H1 (cell line): ENCODE measurements around the gene COQ9. TPM values are rescaled to one million over a fixed set of nuclear protein-coding genes. Genes with fewer than 3 reads are reported as not detected.
A peak's percentile ranks its signal among the peaks of the same experiment; 100 is the strongest.

Source experiments
- CTCF ChIA-PET: fragments of 300-600 bp; sonication (Branson Sonifier 250); formaldehyde crosslinking; loops from one replicate; lab custom pipeline; 2021; ENCODE audit not compliant: partially characterized antibody; lab: Charles Lee
- POLR2A ChIA-PET: fragments of 300-600 bp; sonication (Branson Sonifier 250); formaldehyde crosslinking; loops from one replicate; lab custom pipeline; 2021; ENCODE audit warnings: inconsistent platforms; ENCODE audit not compliant: partially characterized antibody; lab: Charles Lee
- DNase-seq, 2 experiments: peaks; one replicate each; pipeline versions ENCODE4 v3.0.0 to v3.0.0-alpha.2; 2010 to 2022; ENCODE audit warnings: low spot score in 2 of 2, low read depth in 1 of 2, mixed read lengths in 1 of 2
- FAIRE-seq: peaks from 2 replicates; lab custom pipeline; 2011; peaks lifted over from hg19 to GRCh38; lab: Jason Lieb, UNC
- H2AFZ ChIP-seq: 2 replicates; pipeline ENCODE4 v1.8.1; 2012; ENCODE audit warnings: low read length, inconsistent platforms
- H2AK5ac ChIP-seq: 2 replicates; pipeline ENCODE4 v1.6.1; 2013; ENCODE audit warnings: low read depth, low read length
- H2BK120ac ChIP-seq: replicated peaks from 2 replicates; pipeline ENCODE3; 2013; ENCODE audit warnings: low read depth, low read length, inconsistent platforms
- H2BK12ac ChIP-seq: 2 replicates; pipeline ENCODE4 v1.6.1; 2013; ENCODE audit warnings: low read depth, low read length
- H2BK15ac ChIP-seq: 2 replicates; pipeline ENCODE4 v1.6.1; 2013; ENCODE audit warnings: low read length
- H2BK20ac ChIP-seq: 2 replicates; pipeline ENCODE4 v1.6.1; 2013; ENCODE audit warnings: low read length
- H2BK5ac ChIP-seq: 2 replicates; pipeline ENCODE4 v1.6.1; 2013; ENCODE audit warnings: low read depth, low read length
- H3K14ac ChIP-seq: 2 replicates; pipeline ENCODE4 v1.6.1; 2013; ENCODE audit warnings: inconsistent platforms; ENCODE audit not compliant: insufficient read length
- H3K18ac ChIP-seq: 2 replicates; pipeline ENCODE4 v1.6.1; 2013; ENCODE audit warnings: low read length; ENCODE audit errors: extremely low read depth
- H3K23ac ChIP-seq: 2 replicates; pipeline ENCODE4 v1.6.1; 2013; ENCODE audit warnings: inconsistent platforms; ENCODE audit not compliant: insufficient read length
- H3K23me2 ChIP-seq: 2 replicates; pipeline ENCODE4 v1.6.1; 2013; ENCODE audit warnings: low read depth, low read length
- H3K27ac ChIP-seq: 2 replicates; pipeline ENCODE4 v1.6.1; 2011; ENCODE audit warnings: low read depth, low read length, inconsistent platforms
- H3K27me3 ChIP-seq, 4 experiments: replicated peaks in 1 of 4; 1 replicate in 1 of 4; 2 replicates in 3 of 4; pipeline versions ENCODE4 v1.6.1 to v1.8.1; 2011 to 2013; ENCODE audit warnings: low read length in 3 of 4, mild to moderate bottlenecking in 3 of 4, inconsistent platforms in 2 of 4, mixed read lengths in 2 of 4, moderate library complexity in 1 of 4; ENCODE audit not compliant: control insufficient read depth in 3 of 4, insufficient read depth in 3 of 4; ENCODE audit errors: extremely low read depth in 1 of 4
- H3K36me3 ChIP-seq, 4 experiments: 2 replicates each; pipeline versions ENCODE4 v1.6.1 to v1.8.1; 2011 to 2013; ENCODE audit warnings: mild to moderate bottlenecking in 4 of 4, low read length in 3 of 4, moderate library complexity in 2 of 4, control low read depth in 1 of 4, inconsistent platforms in 1 of 4; ENCODE audit not compliant: insufficient read depth in 4 of 4, control insufficient read depth in 2 of 4
- H3K4ac ChIP-seq: replicated peaks from 2 replicates; pipeline ENCODE3; 2013; ENCODE audit warnings: low read length, low read depth, mixed read lengths, inconsistent platforms; ENCODE audit not compliant: insufficient read length
- H3K4me1 ChIP-seq, 4 experiments: replicated peaks in 1 of 4; 1 replicate in 1 of 4; 2 replicates in 3 of 4; pipeline versions ENCODE4 v1.6.1 to v1.8.1; 2011 to 2013; ENCODE audit warnings: low read length in 3 of 4, inconsistent platforms in 2 of 4, mixed read lengths in 1 of 4; ENCODE audit not compliant: insufficient read depth in 4 of 4, control insufficient read depth in 3 of 4
- H3K4me2 ChIP-seq, 2 experiments: 2 replicates each; pipeline versions ENCODE4 v1.6.1 to v1.8.1; 2011 to 2013; ENCODE audit warnings: low read depth in 2 of 2, low read length in 2 of 2, control low read depth in 1 of 2, inconsistent platforms in 1 of 2, mild to moderate bottlenecking in 1 of 2; ENCODE audit not compliant: insufficient read depth in 1 of 2
- H3K4me3 ChIP-seq, 4 experiments: fragments of 200-600, 300-600 bp in 1 of 4; sonication (generic), shearing (Covaris generic), sonication (Bioruptor Twin) in 1 of 4; 2 replicates each; pipeline versions ENCODE4 v1.5.1 to v1.8.1; 2011 to 2016; ENCODE audit warnings: low read length in 4 of 4, low read depth in 3 of 4, control low read depth in 2 of 4, inconsistent platforms in 2 of 4, mild to moderate bottlenecking in 2 of 4, mixed read lengths in 1 of 4, moderate library complexity in 1 of 4; ENCODE audit not compliant: insufficient read depth in 2 of 4; ENCODE audit errors: extremely low read depth in 1 of 4
- H3K56ac ChIP-seq: replicated peaks from 2 replicates; pipeline ENCODE3; 2013; ENCODE audit warnings: low read depth, mild to moderate bottlenecking, mixed read lengths, low read length, inconsistent platforms; ENCODE audit not compliant: insufficient read length
- H3K79me1 ChIP-seq: 2 replicates; pipeline ENCODE4 v1.6.1; 2013; ENCODE audit warnings: low read depth, low read length, control low read depth
- H3K79me2 ChIP-seq, 2 experiments: 2 replicates each; pipeline versions ENCODE4 v1.6.1 to v1.8.1; 2012 to 2013; ENCODE audit warnings: low read length in 2 of 2, mild to moderate bottlenecking in 2 of 2, inconsistent platforms in 1 of 2; ENCODE audit not compliant: insufficient read depth in 2 of 2, control insufficient read depth in 1 of 2
- H3K9ac ChIP-seq, 4 experiments: replicated peaks in 1 of 4; 1 replicate in 1 of 4; 2 replicates in 3 of 4; pipeline versions ENCODE4 v1.6.1 to v1.8.1; 2011 to 2013; ENCODE audit warnings: low read depth in 3 of 4, low read length in 3 of 4, control low read depth in 2 of 4, mild to moderate bottlenecking in 2 of 4, moderate library complexity in 2 of 4, inconsistent platforms in 1 of 4; ENCODE audit errors: extremely low read depth in 1 of 4
- H3K9me3 ChIP-seq, 2 experiments: 2 replicates each; pipeline versions ENCODE4 v1.6.1 to v1.8.1; 2012 to 2013; ENCODE audit warnings: mild to moderate bottlenecking in 2 of 2, moderate library complexity in 2 of 2, control low read depth in 1 of 2, inconsistent platforms in 1 of 2, low read depth in 1 of 2, low read length in 1 of 2, mixed read lengths in 1 of 2; ENCODE audit not compliant: insufficient read depth in 2 of 2
- H4K20me1 ChIP-seq, 2 experiments: replicated peaks in 1 of 2; 2 replicates each; pipeline versions ENCODE3 to v1.8.1; 2011 to 2013; ENCODE audit warnings: inconsistent platforms in 2 of 2, low read length in 2 of 2, mild to moderate bottlenecking in 1 of 2; ENCODE audit not compliant: insufficient read depth in 2 of 2, control insufficient read depth in 1 of 2
- H4K5ac ChIP-seq: 2 replicates; pipeline ENCODE4 v1.6.1; 2013; ENCODE audit warnings: low read length, low read depth, mixed read lengths, inconsistent platforms; ENCODE audit not compliant: insufficient read length
- H4K8ac ChIP-seq: 2 replicates; pipeline ENCODE4 v1.8.0; 2013; ENCODE audit warnings: mild to moderate bottlenecking, moderate library complexity, low read length, inconsistent platforms; ENCODE audit not compliant: insufficient read depth; ENCODE audit errors: extremely low read depth
- H4K91ac ChIP-seq: replicated peaks from 2 replicates; pipeline ENCODE3; 2013; ENCODE audit warnings: low read length, mixed read lengths, inconsistent platforms; ENCODE audit not compliant: insufficient read length
- ATF3 ChIP-seq: IDR thresholded peaks from 2 replicates; pipeline ENCODE4 v1.6.1; 2011; ENCODE audit warnings: low read depth, mild to moderate bottlenecking, low read length; ENCODE audit not compliant: insufficient read depth
- CHD1 ChIP-seq: IDR thresholded peaks from 2 replicates; pipeline ENCODE4 v1.6.1; 2012; ENCODE audit warnings: low read depth, low read length, improper control_type of control experiment
- RXRA ChIP-seq: IDR thresholded peaks from 2 replicates; pipeline ENCODE4 v1.6.1; 2011; ENCODE audit warnings: low read depth, mild to moderate bottlenecking, low read length, moderate library complexity; ENCODE audit not compliant: insufficient read depth
- SRF ChIP-seq: IDR thresholded peaks from 2 replicates; pipeline ENCODE4 v1.6.1; 2011; ENCODE audit warnings: mild to moderate bottlenecking, low read depth, low read length, moderate library complexity
- WGBS, 2 experiments: shearing (Covaris generic) in 1 of 2; methylation state at CpG; one replicate each; pipeline versions ENCODE4 v1.1.6 to v1.1.7; 2013 to 2015; ENCODE audit warnings: low lambda C conversion rate in 2 of 2, mixed read lengths in 2 of 2, inconsistent platforms in 1 of 2, low coverage in 1 of 2, missing lambda C conversion rate in 1 of 2; ENCODE audit not compliant: insufficient replicate concordance in 2 of 2, insufficient coverage in 1 of 2, insufficient read length in 1 of 2; ENCODE audit errors: extremely low coverage in 1 of 2, missing lambda C conversion rate in 1 of 2; 5-methylcytosine and 5-hydroxymethylcytosine counted together
- polyA plus RNA-seq, 7 experiments: library from polyadenylated mRNA; depleted of rRNA in 3 of 7; stranded (reverse) in 5 of 7; unstranded in 2 of 7; fragments of >200 nt in 5 of 7; fragments of 200-250 nt in 2 of 7; gene quantifications; 1 replicate in 5 of 7; 2 replicates in 1 of 7; 4 replicates in 1 of 7; pipeline versions ENCODE4 v1.2.1 to v1.2.3, GENCODE V29; 2011 to 2013; ENCODE audit warnings: missing spikeins in 2 of 7, mixed read lengths in 2 of 7
- total RNA-seq: library from RNA; stranded (reverse); fragmentation: NEBNext Ultra II Directional; extraction: Animal tissue kit (Norgen Biotek cat#: 25700); gene quantifications from 2 replicates; pipeline ENCODE4 v1.2.1, GENCODE V29; 2021

The COQ9 gene
- total and polyA plus RNA-seq, 2 of the 8 experiments (the other 6 are each of a cell fraction or from before 2014, with no cell fraction given) = 33.3 to 60.3 TPM

GRCh38 chr16:57483725-57484514, 36.6 kb downstream of the COQ9 start:
- CTCF ChIA-PET = interaction anchor here (1.4 to 15.0 kb wide), 3 partner anchors 22 to 183 kb away, joined by 3 to 210 read pairs (median 144); partner anchors contain the start of gene POLR2C
- Histone ChIP-seq H3K79me2 (no peaks in the 10 kb centered on the region), H4K8ac (peak overlapping the region; percentile 29), H2AK5ac (no peak overlapping the region), H2BK20ac (peak overlapping the region; percentile 61; the same call in 1 of the 2 replicates), H3K27ac (no peak overlapping the region), H2BK5ac (no peak overlapping the region), H3K4me1 (peaks cover 0 to 27% (median 16%) of the 10 kb centered on the region in 4 experiments; a peak in 6 of 7 replicates), H4K20me1 (no peaks in the 10 kb centered on the region), H2BK15ac (no peak overlapping the region), H4K5ac (no peak overlapping the region), H3K9ac (no peak overlapping the region), H4K91ac (no peak overlapping the region), H3K23me2 (peaks cover 16% of the 10 kb centered on the region; the same call in 1 of the 2 replicates), H2BK12ac (no peak overlapping the region), H3K36me3 (no peaks in the 10 kb centered on the region), H3K23ac (no peak overlapping the region), H3K14ac (no peak overlapping the region), H3K56ac (no peak overlapping the region)
- FAIRE-seq (no peak), DNase-seq (no peak)
- 91% methylated on average over 18 of the region's 19 CpGs; no CpG with 5 or more reads in 1 of the 2 experiments for WGBS, 2 experiments
- TF ChIP-seq SRF (no peak), CHD1 (no peak), ATF3 (no peak), RXRA (no peak)
- TF ChIP-seq, all 59 proteins: peak for 0
- POLR2A ChIA-PET = interaction anchor here (1.0 to 1.8 kb wide), 3 partner anchors 9 to 53 kb away, joined by 4 to 6 read pairs (median 4); no protein-coding TSS in a partner anchor
- Histone ChIP-seq H3K4me2 (no peak overlapping the region), H3K18ac (no peak overlapping the region; the same call in 1 of the 2 replicates), H3K27me3 (peaks cover 0 to 12% (median 4%) of the 10 kb centered on the region in 4 experiments; a peak in 4 of 7 replicates), H3K4me3 (no peak overlapping the region), H2AFZ (no peak overlapping the region), H3K79me1 (no peaks in the 10 kb centered on the region), H3K4ac (no peak overlapping the region), H2BK120ac (no peak overlapping the region), H3K9me3 (no peaks in the 10 kb centered on the region)
